ENCODE results near the gene LSR. TPM values are rescaled to one million over a fixed set of nuclear protein-coding genes. Genes with fewer than 3 reads are reported as not detected.

LSR gene
- total RNA-seq, 2 donors from 2014 or later: 24.2 to 41.1 TPM

- Mint-ChIP-seq H3K36me3 (ENCODE audit: insufficient read depth in 2 of 2) (peaks cover 0 to 2% of the 10 kb centered on the region in 2 donors), H3K4me3 (no peak overlapping the region), H3K9me3 (no peaks in the 10 kb centered on the region), H3K4me1 (ENCODE audit: low read depth) (peaks cover 26% of the 10 kb centered on the region), H3K27ac (no peak overlapping the region), H3K27me3 (ENCODE audit: low read depth) (no peaks in the 10 kb centered on the region)
- DNase-seq: no peak
- no peak for ATAC-seq (replicated peaks in 1 of 2)
These were observed 12.0 kb downstream of the LSR start for GRCh38 chr19:35260694-35261304.

GRCh38 chr19:35261356-35262100, 12.7 kb downstream of the LSR start:
- ATAC-seq (replicated peaks in 1 of 2): no peak
- Mint-ChIP-seq H3K9me3 (no peaks in the 10 kb centered on the region), H3K4me1 (ENCODE audit: low read depth) (peaks cover 30% of the 10 kb centered on the region), H3K4me3 (no peak overlapping the region), H3K27ac (no peak overlapping the region), H3K27me3 (ENCODE audit: low read depth) (no peaks in the 10 kb centered on the region), H3K36me3 (ENCODE audit: insufficient read depth in 2 of 2) (peaks cover 0 to 2% of the 10 kb centered on the region in 2 donors)
- DNase-seq: no peak

DNA sequence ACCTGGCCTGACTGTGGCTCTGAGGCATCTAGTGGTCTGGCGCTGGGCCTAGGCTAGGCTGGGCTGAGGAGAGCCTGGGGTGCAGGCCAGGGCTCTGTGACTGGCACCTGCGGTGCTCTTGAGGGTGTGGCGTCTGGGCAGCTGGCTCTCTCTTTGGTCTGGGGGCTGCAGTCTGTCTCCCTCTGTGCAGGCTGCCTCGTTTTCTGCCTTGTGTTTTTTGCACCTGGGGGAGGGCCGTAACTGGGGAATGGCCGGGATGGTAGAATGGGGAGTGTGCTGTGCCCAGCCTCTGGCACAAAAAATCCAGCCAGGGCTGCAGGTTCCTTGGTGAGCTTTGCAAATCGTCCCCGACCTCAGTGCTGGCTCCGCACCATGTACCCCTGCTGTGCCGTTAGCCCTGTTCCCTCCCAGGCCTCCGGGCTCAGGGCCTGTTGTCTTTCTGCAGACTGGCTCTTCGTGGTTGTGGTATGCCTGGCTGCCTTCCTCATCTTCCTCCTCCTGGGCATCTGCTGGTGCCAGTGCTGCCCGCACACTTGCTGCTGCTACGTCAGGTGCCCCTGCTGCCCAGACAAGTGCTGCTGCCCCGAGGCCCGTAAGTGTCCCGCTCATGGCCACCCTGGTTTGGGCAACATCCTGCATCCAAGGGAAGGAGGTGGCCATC, 13.4 kb downstream of the LSR start:
- ATAC-seq (replicated peaks in 1 of 2) (no peak), DNase-seq (no peak)
- Mint-ChIP-seq H3K36me3 (ENCODE audit: insufficient read depth in 2 of 2) (peaks cover 0 to 2% of the 10 kb centered on the region in 2 donors), H3K4me3 (no peak overlapping the region), H3K4me1 (ENCODE audit: low read depth) (peaks cover 29% of the 10 kb centered on the region), H3K27ac (no peak overlapping the region), H3K9me3 (no peaks in the 10 kb centered on the region), H3K27me3 (ENCODE audit: low read depth) (no peaks in the 10 kb centered on the region)

GRCh38 chr19:35264268-35265125, 15.7 kb downstream of the LSR start:
- H3K4me1 Mint-ChIP-seq (ENCODE audit: low read depth): peaks cover 23% of the 10 kb centered on the region
- H3K36me3 Mint-ChIP-seq (ENCODE audit: insufficient read depth in 2 of 2): peaks cover 2% of the 10 kb centered on the region in 2 donors
- ATAC-seq (replicated peaks in 1 of 2): no peak
- no peak overlapping the region for H3K4me3 Mint-ChIP-seq
- DNase-seq: no peak
- H3K27me3 Mint-ChIP-seq (ENCODE audit: low read depth): no peaks in the 10 kb centered on the region
- H3K27ac Mint-ChIP-seq: no peak overlapping the region
- H3K9me3 Mint-ChIP-seq: no peaks in the 10 kb centered on the region

GRCh38 chr19:35265126-35265899, 16.5 kb downstream of the LSR start:
- Mint-ChIP-seq H3K36me3 (ENCODE audit: insufficient read depth in 2 of 2) (peaks cover 2% of the 10 kb centered on the region in 2 donors), H3K9me3 (no peaks in the 10 kb centered on the region), H3K27me3 (ENCODE audit: low read depth) (no peaks in the 10 kb centered on the region), H3K4me1 (ENCODE audit: low read depth) (peaks cover 27% of the 10 kb centered on the region), H3K4me3 (peak overlapping the region; percentile 95 to 97), H3K27ac (peak overlapping the region; percentile 69)
- ATAC-seq (replicated peaks in 1 of 2): no peak
- DNase-seq: no peak

DNA sequence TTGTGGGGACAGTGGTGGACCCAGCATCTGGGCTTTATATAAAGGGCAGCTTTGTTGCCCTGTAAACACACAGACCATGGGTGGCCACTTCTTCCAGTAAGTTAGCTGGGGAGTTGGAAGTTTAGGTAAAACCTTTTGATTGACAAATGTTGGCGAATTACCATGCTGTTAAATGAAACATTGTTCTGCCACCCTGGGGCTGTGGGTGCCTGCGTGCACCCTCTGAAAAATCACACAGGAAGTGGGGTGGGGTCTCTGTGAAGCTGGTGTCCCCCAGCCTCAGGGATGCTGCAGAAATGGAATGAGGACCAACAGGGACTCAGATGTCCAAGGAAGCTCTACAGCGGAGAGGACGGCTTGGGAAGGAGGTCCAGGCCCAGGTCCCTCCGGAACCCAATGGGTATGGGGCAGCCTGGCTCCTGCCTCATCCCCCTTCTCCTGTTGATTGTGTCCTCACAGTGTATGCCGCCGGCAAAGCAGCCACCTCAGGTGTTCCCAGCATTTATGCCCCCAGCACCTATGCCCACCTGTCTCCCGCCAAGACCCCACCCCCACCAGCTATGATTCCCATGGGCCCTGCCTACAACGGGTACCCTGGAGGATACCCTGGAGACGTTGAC, 17.2 kb downstream of the LSR start:
- Mint-ChIP-seq H3K27me3 (ENCODE audit: low read depth) (no peaks in the 10 kb centered on the region), H3K36me3 (ENCODE audit: insufficient read depth in 2 of 2) (peaks cover 4 to 6% of the 10 kb centered on the region in 2 donors), H3K4me3 (peak overlapping the region; percentile 95 to 97), H3K27ac (peak overlapping the region; percentile 69), H3K4me1 (ENCODE audit: low read depth) (peaks cover 34% of the 10 kb centered on the region), H3K9me3 (no peaks in the 10 kb centered on the region)
- ATAC-seq (replicated peaks in 1 of 2): no peak
- no peak for DNase-seq

- DNase-seq (no peak), ATAC-seq (replicated peaks in 1 of 2) (no peak)
- Mint-ChIP-seq H3K4me3 (peak overlapping the region; percentile 95 to 97), H3K36me3 (ENCODE audit: insufficient read depth in 2 of 2) (peaks cover 6 to 7% of the 10 kb centered on the region in 2 donors), H3K9me3 (no peaks in the 10 kb centered on the region), H3K4me1 (ENCODE audit: low read depth) (peaks cover 35% of the 10 kb centered on the region), H3K27me3 (ENCODE audit: low read depth) (no peaks in the 10 kb centered on the region), H3K27ac (peak overlapping the region; percentile 50)
These were observed 17.9 kb downstream of the LSR start for GRCh38 chr19:35266520-35267352.

GRCh38 chr19:35267353-35267817, 18.6 kb downstream of the LSR start:
- peaks cover 8 to 11% of the 10 kb centered on the region in 2 donors for H3K36me3 Mint-ChIP-seq (ENCODE audit: insufficient read depth in 2 of 2)

DNA sequence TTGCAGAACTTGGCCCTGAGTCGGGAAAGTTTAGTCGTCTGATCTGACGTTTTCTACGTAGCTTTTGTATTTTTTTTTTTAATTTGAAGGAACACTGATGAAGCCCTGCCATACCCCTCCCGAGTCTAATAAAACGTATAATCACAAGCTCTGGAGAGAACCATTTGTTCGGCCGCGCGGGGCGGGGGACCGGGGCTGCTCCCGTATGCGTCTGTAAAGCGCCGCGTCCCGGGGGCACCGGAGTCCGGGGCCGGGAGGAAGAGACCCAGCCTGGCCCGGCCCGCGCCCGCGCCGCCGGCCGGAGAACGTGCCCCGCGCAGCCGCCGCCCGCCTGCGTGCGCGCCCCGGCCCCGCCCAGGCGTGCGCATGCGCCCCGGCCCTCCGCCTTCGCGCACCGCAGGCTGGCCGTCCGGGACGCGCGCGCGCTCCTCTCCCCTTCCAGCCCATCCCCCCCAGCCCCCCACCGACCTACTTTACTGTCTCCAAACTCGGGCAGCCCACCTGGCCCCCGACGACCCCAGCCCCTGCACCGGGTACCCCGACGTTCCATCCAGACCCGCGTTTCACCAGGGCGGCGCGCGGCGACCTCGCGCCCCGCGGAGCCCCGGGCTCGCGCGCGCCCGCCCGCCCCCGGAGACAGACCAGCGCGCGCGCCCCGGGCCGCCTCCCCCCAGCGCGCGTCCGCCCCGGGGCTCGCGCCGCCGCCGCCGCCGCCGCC, 19.2 kb downstream of the LSR start:
- peak; percentile 79 to 87 for DNase-seq
- Mint-ChIP-seq H3K4me1 (ENCODE audit: low read depth) (peaks cover 41% of the 10 kb centered on the region), H3K36me3 (ENCODE audit: insufficient read depth in 2 of 2) (peaks cover 8 to 11% of the 10 kb centered on the region in 2 donors), H3K27me3 (ENCODE audit: low read depth) (no peaks in the 10 kb centered on the region), H3K9me3 (no peaks in the 10 kb centered on the region), H3K4me3 (peak overlapping the region; percentile 95 to 97), H3K27ac (peak overlapping the region; percentile 96)
- peak; percentile 67 to 68 for ATAC-seq (replicated peaks in 1 of 2)

More at GRCh38 chr19:35267353-35267817, 18.6 kb downstream of the LSR start:
- Mint-ChIP-seq H3K9me3 (no peaks in the 10 kb centered on the region), H3K27ac (peak overlapping the region; percentile 96), H3K4me3 (peak overlapping the region; percentile 95 to 97), H3K4me1 (ENCODE audit: low read depth) (peaks cover 41% of the 10 kb centered on the region), H3K27me3 (ENCODE audit: low read depth) (no peaks in the 10 kb centered on the region)
- ATAC-seq (replicated peaks in 1 of 2): peak; percentile 14 to 20
- DNase-seq: peak; percentile 57 to 63

- peak; percentile 73 to 80 for DNase-seq
- Mint-ChIP-seq H3K9me3 (no peaks in the 10 kb centered on the region), H3K27ac (peak within 1 kb of the TSS; percentile 96), H3K27me3 (ENCODE audit: low read depth) (no peaks in the 10 kb centered on the region), H3K36me3 (ENCODE audit: insufficient read depth in 2 of 2) (peaks cover 11% of the 10 kb centered on the region in 2 donors), H3K4me3 (peak within 1 kb of the TSS; percentile 95 to 97), H3K4me1 (ENCODE audit: low read depth) (peaks cover 41% of the 10 kb centered on the region)
- ATAC-seq (replicated peaks in 1 of 2): peak; percentile 35 to 55
These were observed 20.0 kb downstream of the LSR start, which contains the start of gene USF2 for GRCh38 chr19:35268536-35269437. Gene USF2, plus strand, starts transcription at chr19:35268962. Its CDS starts 140 bp downstream, at chr19:35269102.
